ENCODE measurements around the gene LRRIQ4.

LRRIQ4 gene

DNA sequence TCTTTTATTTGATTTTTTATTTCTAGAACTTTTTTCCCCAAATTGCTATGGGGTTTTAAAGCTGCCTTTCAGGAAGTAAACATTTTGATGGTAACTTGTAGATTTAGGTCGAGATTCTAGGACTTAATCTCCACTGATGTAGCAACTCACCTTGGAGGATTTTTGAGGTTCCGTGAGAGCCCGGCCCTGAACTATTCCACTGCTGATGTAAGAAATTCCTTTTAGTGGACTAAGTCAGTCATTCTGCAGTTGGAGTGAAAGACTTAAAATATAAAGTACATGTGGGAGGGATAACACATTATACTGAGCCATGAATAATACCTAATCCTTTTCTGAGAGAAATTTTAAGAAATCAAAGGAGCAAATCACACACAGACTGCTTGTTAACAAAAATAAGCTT lies 12.6 kb downstream of the LRRIQ4 start:
- TF ChIP-seq, protein P1, sequence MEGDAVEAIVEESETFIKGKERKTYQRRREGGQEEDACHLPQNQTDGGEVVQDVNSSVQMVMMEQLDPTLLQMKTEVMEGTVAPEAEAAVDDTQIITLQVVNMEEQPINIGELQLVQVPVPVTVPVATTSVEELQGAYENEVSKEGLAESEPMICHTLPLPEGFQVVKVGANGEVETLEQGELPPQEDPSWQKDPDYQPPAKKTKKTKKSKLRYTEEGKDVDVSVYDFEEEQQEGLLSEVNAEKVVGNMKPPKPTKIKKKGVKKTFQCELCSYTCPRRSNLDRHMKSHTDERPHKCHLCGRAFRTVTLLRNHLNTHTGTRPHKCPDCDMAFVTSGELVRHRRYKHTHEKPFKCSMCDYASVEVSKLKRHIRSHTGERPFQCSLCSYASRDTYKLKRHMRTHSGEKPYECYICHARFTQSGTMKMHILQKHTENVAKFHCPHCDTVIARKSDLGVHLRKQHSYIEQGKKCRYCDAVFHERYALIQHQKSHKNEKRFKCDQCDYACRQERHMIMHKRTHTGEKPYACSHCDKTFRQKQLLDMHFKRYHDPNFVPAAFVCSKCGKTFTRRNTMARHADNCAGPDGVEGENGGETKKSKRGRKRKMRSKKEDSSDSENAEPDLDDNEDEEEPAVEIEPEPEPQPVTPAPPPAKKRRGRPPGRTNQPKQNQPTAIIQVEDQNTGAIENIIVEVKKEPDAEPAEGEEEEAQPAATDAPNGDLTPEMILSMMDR (IDR thresholded peaks at IDR 0.05; ENCODE audit: low read depth, low read length), result no peak
- no peak for TF ChIP-seq EZH2phosphoT487 (IDR thresholded peaks at IDR 0.05; ENCODE audit: low read depth)
- Histone ChIP-seq H3K4me2 (ENCODE audit: low read length) (no peak overlapping the region), H3K9ac (ENCODE audit: low read length) (no peak overlapping the region), H4K20me1 (ENCODE audit: insufficient read depth, low read length) (no peaks in the 10 kb centered on the region), H3K4me3 (ENCODE audit: low read length) (no peak overlapping the region), H3K36me3 (replicated peaks; ENCODE audit: low read depth, low read length) (no peaks in the 10 kb centered on the region), H3K9me3 (ENCODE audit: insufficient read depth, low read length) (no peaks in the 10 kb centered on the region), H3K79me2 (ENCODE audit: low read length) (no peaks in the 10 kb centered on the region), H3K27ac (ENCODE audit: low read length) (no peak overlapping the region), H3K4me1 (ENCODE audit: low read length) (no peaks in the 10 kb centered on the region), H2AFZ (ENCODE audit: low read depth, low read length) (no peak overlapping the region), H3K27me3 (ENCODE audit: low read depth, low read length) (peaks cover 16% of the 10 kb centered on the region)

GRCh38 chr3:169827712-169828111 lies 15.0 kb downstream of the LRRIQ4 start:
- Histone ChIP-seq H3K4me3 (ENCODE audit: low read length) (no peak overlapping the region), H2AFZ (ENCODE audit: low read depth, low read length) (no peak overlapping the region), H3K27ac (ENCODE audit: low read length) (no peak overlapping the region), H3K4me1 (ENCODE audit: low read length) (no peaks in the 10 kb centered on the region), H3K36me3 (replicated peaks; ENCODE audit: low read depth, low read length) (no peaks in the 10 kb centered on the region), H3K27me3 (ENCODE audit: low read depth, low read length) (peaks cover 17% of the 10 kb centered on the region), H3K4me2 (ENCODE audit: low read length) (no peak overlapping the region), H3K9me3 (ENCODE audit: insufficient read depth, low read length) (no peaks in the 10 kb centered on the region), H4K20me1 (ENCODE audit: insufficient read depth, low read length) (no peaks in the 10 kb centered on the region), H3K79me2 (ENCODE audit: low read length) (no peaks in the 10 kb centered on the region), H3K9ac (ENCODE audit: low read length) (no peak overlapping the region)
- no peak for TF ChIP-seq EZH2phosphoT487 (IDR thresholded peaks at IDR 0.05; ENCODE audit: low read depth)
- TF ChIP-seq, protein P1 (IDR thresholded peaks at IDR 0.05; ENCODE audit: low read depth, low read length), result no peak

DNA sequence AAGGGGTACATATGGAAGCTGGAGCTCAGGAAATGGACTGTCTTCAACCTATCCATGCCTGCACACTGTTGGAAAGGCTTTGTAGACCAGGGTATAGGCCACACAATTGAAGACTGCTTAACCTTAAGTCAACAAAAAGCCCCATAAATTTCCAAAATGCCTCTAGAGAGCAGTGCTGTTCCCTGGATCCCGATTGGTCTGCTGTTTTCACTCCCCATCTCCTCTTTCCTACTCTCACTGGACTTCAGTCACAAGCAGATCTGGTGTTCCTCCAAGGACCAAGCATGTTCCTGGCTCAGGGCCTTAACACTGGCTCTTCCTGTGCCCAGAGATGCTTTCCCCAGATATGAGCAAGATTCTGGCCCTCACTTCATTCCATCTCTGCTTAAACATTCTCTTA lies 22.9 kb downstream of the LRRIQ4 start:
- Histone ChIP-seq H3K36me3 (replicated peaks; ENCODE audit: low read depth, low read length) (peaks cover 3% of the 10 kb centered on the region), H3K9ac (ENCODE audit: low read length) (no peak overlapping the region), H4K20me1 (ENCODE audit: insufficient read depth, low read length) (no peaks in the 10 kb centered on the region), H2AFZ (ENCODE audit: low read depth, low read length) (peak overlapping the region; percentile 96), H3K27me3 (ENCODE audit: low read depth, low read length) (peaks cover 24% of the 10 kb centered on the region), H3K27ac (ENCODE audit: low read length) (peak overlapping the region; percentile 9; the same call in 1 of the 2 replicates), H3K79me2 (ENCODE audit: low read length) (no peaks in the 10 kb centered on the region), H3K4me3 (ENCODE audit: low read length) (no peak overlapping the region), H3K9me3 (ENCODE audit: insufficient read depth, low read length) (no peaks in the 10 kb centered on the region), H3K4me2 (ENCODE audit: low read length) (peak overlapping the region; percentile 33; the same call in 1 of the 2 replicates), H3K4me1 (ENCODE audit: low read length) (peaks cover 18% of the 10 kb centered on the region)
- no peak for TF ChIP-seq EZH2phosphoT487 (IDR thresholded peaks at IDR 0.05; ENCODE audit: low read depth)
- TF ChIP-seq, protein P1 (IDR thresholded peaks at IDR 0.05; ENCODE audit: low read depth, low read length), result no peak

DNA sequence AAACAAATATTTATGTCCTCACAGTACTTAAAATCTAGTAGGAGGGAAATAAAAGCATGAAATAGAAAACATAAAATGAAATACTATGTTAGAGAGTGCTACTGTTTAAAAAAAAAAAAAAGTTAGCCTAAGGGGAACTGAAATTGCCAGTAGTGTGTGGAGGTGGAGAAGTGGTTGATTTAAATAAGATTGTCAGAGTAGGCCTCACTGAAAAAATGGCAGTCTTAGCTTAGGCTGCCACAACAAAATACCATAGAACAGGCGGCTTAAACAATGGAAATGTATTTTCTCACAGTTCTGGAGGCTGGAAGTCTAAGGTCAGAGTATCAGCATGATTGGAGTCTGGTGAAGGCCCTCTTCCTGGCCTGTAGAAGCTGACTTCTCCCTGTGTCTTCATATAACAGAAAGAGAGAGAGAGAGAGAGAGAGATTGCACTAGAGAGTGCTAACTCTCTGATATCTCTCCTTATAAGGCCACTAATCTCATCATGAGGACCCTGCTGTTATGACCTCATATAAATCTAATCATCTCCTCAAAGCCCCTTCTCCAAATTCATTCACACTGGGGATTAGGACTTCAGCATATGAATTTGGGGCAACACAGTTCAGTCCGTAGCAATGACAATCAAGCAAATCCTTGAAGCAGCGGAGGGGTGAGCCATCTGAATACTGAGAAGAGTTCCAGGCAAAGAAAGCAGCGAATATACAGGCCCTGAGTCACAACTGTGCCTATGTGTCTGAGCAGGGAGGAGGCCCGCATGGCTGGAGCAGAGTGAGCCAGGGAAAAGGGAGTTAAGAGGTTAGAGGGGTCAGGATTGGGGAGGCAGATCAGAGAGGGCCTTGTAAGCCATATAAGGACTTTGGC lies 23.6 kb downstream of the LRRIQ4 start:
- no peaks in the 10 kb centered on the region for H3K9me3 ChIP-seq (ENCODE audit: insufficient read depth, low read length)
- H4K20me1 ChIP-seq (ENCODE audit: insufficient read depth, low read length), result no peaks in the 10 kb centered on the region
- TF ChIP-seq, protein P1 (IDR thresholded peaks at IDR 0.05; ENCODE audit: low read depth, low read length), result no peak
- TF ChIP-seq EZH2phosphoT487 (IDR thresholded peaks at IDR 0.05; ENCODE audit: low read depth), result no peak
- peaks cover 22% of the 10 kb centered on the region for H3K4me1 ChIP-seq (ENCODE audit: low read length)
- H3K27ac ChIP-seq (ENCODE audit: low read length), result peak overlapping the region; percentile 38
- peaks cover 3% of the 10 kb centered on the region for H3K36me3 ChIP-seq (replicated peaks; ENCODE audit: low read depth, low read length)
- H2AFZ ChIP-seq (ENCODE audit: low read depth, low read length), result peak overlapping the region; percentile 96
- H3K27me3 ChIP-seq (ENCODE audit: low read depth, low read length), result peaks cover 31% of the 10 kb centered on the region
- peak overlapping the region; percentile 33; the same call in 1 of the 2 replicates for H3K9ac ChIP-seq (ENCODE audit: low read length)
- H3K4me2 ChIP-seq (ENCODE audit: low read length), result peak overlapping the region; percentile 33
- H3K4me3 ChIP-seq (ENCODE audit: low read length), result no peak overlapping the region
- H3K79me2 ChIP-seq (ENCODE audit: low read length), result no peaks in the 10 kb centered on the region
